SK-N-MC (cell line): Measurements from ENCODE around the gene HAUS8.
"Not testable (repeated sequence)": the region's sequence is repeated elsewhere in the genome, so short reads cannot be mapped to it uniquely, and the experiment has no call there.

ENCODE experiments used
- EZH2 ChIP-seq: fragments of 200-600 bp; sonication (generic); IDR thresholded peaks from one replicate; pipeline ENCODE4 v1.6.1; 2017; ENCODE audit warnings: antibody characterized with exemption
- FOXP2 ChIP-seq: optimal IDR thresholded peaks from 2 replicates; pipeline ENCODE3; 2011; ENCODE audit warnings: mild to moderate bottlenecking, moderate library complexity; ENCODE audit not compliant: insufficient read depth; ENCODE audit errors: extremely low read length, control extremely low read depth
- POLR2AphosphoS5 ChIP-seq: IDR thresholded peaks from 2 replicates; pipeline ENCODE4 v1.6.1; 2012; ENCODE audit warnings: mild to moderate bottlenecking, low read depth, low read length, borderline replicate concordance

- not testable (repeated sequence) for TF ChIP-seq POLR2AphosphoS5, EZH2, FOXP2
Observed at GRCh38 chr19:17024941-17025340, 50.3 kb downstream of the HAUS8 start.
